ENCODE measurements around the gene PON2. TPM values are rescaled to one million over a fixed set of nuclear protein-coding genes. Genes with fewer than 3 reads are reported as not detected.
A peak's percentile ranks its signal among the peaks of the same experiment; 100 is the strongest.
"Not testable (repeated sequence)": the region's sequence is repeated elsewhere in the genome, so short reads cannot be mapped to it uniquely, and the experiment has no call there.

Gene PON2
- total RNA-seq, 2 donors from 2014 or later: 66.3 to 66.8 TPM

- DNase-seq: peak; percentile 54
- no peaks in the 10 kb centered on the region for H3K27me3 ChIP-seq (ENCODE audit: control insufficient read depth, insufficient read depth, low read length, poor library complexity, severe bottlenecking)
- no peaks in the 10 kb centered on the region for H3K36me3 ChIP-seq (ENCODE audit: control insufficient read depth, insufficient read depth, low read length)
- WGBS, 2 experiments (ENCODE audit: insufficient coverage in 1 of 2, insufficient read length in 1 of 2): 82 to 86% methylated on average over 1 to 3 of the region's 3 CpGs
- Mint-ChIP-seq H3K4me3 (no peak overlapping the region), H3K4me1 (no peaks in the 10 kb centered on the region), H3K9me3 (no peaks in the 10 kb centered on the region), H3K27ac (no peak overlapping the region), H3K36me3 (ENCODE audit: low read depth) (no peaks in the 10 kb centered on the region), H3K27me3 (ENCODE audit: insufficient read depth) (peaks cover 3% of the 10 kb centered on the region)
- no peak overlapping the region for H3K4me3 ChIP-seq (ENCODE audit: low read length)
- no peak overlapping the region for H3K9ac ChIP-seq (ENCODE audit: extremely low read depth, low read length, poor library complexity, severe bottlenecking)
- H3K4me1 ChIP-seq (ENCODE audit: control insufficient read depth, insufficient read depth, low read length): no peaks in the 10 kb centered on the region
- no peak for TF ChIP-seq CTCF (conservative IDR thresholded peaks at IDR 0.05)
- no peaks in the 10 kb centered on the region for H3K9me3 ChIP-seq (ENCODE audit: control insufficient read depth, low read length)
- H3K27ac ChIP-seq (ENCODE audit: low read depth, low read length): no peak overlapping the region
These were observed 40.5 kb downstream of the PON2 start for GRCh38 chr7:95394370-95394769.

GRCh38 chr7:95391761-95392160, 43.1 kb downstream of the PON2 start:
- Mint-ChIP-seq H3K4me3 (no peak overlapping the region), H3K27ac (no peak overlapping the region), H3K36me3 (ENCODE audit: low read depth) (no peaks in the 10 kb centered on the region), H3K27me3 (ENCODE audit: insufficient read depth) (peaks cover under 1% of the 10 kb centered on the region), H3K4me1 (no peaks in the 10 kb centered on the region), H3K9me3 (peaks cover 13% of the 10 kb centered on the region)
- Histone ChIP-seq H3K9me3 (ENCODE audit: control insufficient read depth, low read length) (no peaks in the 10 kb centered on the region), H3K27me3 (ENCODE audit: control insufficient read depth, insufficient read depth, low read length, poor library complexity, severe bottlenecking) (no peaks in the 10 kb centered on the region), H3K4me1 (ENCODE audit: control insufficient read depth, insufficient read depth, low read length) (no peaks in the 10 kb centered on the region), H3K27ac (ENCODE audit: low read depth, low read length) (no peak overlapping the region), H3K36me3 (ENCODE audit: control insufficient read depth, insufficient read depth, low read length) (no peaks in the 10 kb centered on the region), H3K9ac (ENCODE audit: extremely low read depth, low read length, poor library complexity, severe bottlenecking) (no peak overlapping the region), H3K4me3 (ENCODE audit: low read length) (no peak overlapping the region)
- no peak for TF ChIP-seq CTCF (conservative IDR thresholded peaks at IDR 0.05)
- WGBS, 2 experiments (ENCODE audit: insufficient coverage in 1 of 2, insufficient read length in 1 of 2): 92% methylated on average over 2 of the region's 2 CpGs; no CpG with 5 or more reads in 1 of the 2 experiments
- no peak for DNase-seq

- Mint-ChIP-seq H3K27me3 (ENCODE audit: insufficient read depth) (peaks cover 3% of the 10 kb centered on the region), H3K4me1 (no peaks in the 10 kb centered on the region), H3K36me3 (ENCODE audit: low read depth) (no peaks in the 10 kb centered on the region), H3K4me3 (no peak overlapping the region), H3K9me3 (peaks cover 17% of the 10 kb centered on the region), H3K27ac (no peak overlapping the region)
- no peak overlapping the region for H3K27ac ChIP-seq (ENCODE audit: low read depth, low read length)
- WGBS, 2 experiments (ENCODE audit: insufficient coverage in 1 of 2, insufficient read length in 1 of 2): 93 to 100% methylated on average over 5 to 7 of the region's 7 CpGs
- no peak overlapping the region for H3K9ac ChIP-seq (ENCODE audit: extremely low read depth, low read length, poor library complexity, severe bottlenecking)
- H3K27me3 ChIP-seq (ENCODE audit: control insufficient read depth, insufficient read depth, low read length, poor library complexity, severe bottlenecking): no peaks in the 10 kb centered on the region
- DNase-seq: no peak
- no peak overlapping the region for H3K4me3 ChIP-seq (ENCODE audit: low read length)
- H3K9me3 ChIP-seq (ENCODE audit: control insufficient read depth, low read length): no peaks in the 10 kb centered on the region
- H3K4me1 ChIP-seq (ENCODE audit: control insufficient read depth, insufficient read depth, low read length): no peaks in the 10 kb centered on the region
- no peaks in the 10 kb centered on the region for H3K36me3 ChIP-seq (ENCODE audit: control insufficient read depth, insufficient read depth, low read length)
- no peak for TF ChIP-seq CTCF (conservative IDR thresholded peaks at IDR 0.05)
These were observed 45.3 kb downstream of the PON2 start for GRCh38 chr7:95389516-95389915.

DNA sequence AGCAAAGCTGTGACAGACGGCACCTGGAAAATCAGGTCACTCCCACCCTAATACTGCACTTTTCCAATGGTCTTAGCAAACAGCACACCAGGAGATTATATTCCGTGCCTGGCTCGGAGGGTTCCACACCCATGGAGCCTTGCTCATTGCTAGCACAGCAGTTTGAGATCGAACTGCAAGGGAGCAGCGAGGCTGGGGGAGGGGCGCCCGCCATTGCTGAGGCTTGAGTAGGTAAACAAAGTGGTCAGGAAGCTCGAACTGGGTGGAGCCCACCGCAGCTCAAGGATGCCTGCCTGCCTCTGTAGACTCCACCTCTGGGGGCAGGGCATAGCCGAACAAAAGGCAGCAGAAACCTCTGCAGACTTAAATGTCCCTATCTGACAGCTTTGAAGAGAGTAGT, 55.4 kb downstream of the PON2 start:
- peaks cover 54% of the 10 kb centered on the region for H3K9me3 Mint-ChIP-seq
- WGBS, 2 experiments (ENCODE audit: insufficient coverage in 1 of 2, insufficient read length in 1 of 2): 89 to 100% methylated on average over 1 to 10 of the region's 10 CpGs

More for the DNA sequence above, 55.4 kb downstream of the PON2 start:
- H3K9ac ChIP-seq (ENCODE audit: extremely low read depth, low read length, poor library complexity, severe bottlenecking); H3K36me3 ChIP-seq (ENCODE audit: control insufficient read depth, insufficient read depth, low read length); DNase-seq; H3K27me3 ChIP-seq (ENCODE audit: control insufficient read depth, insufficient read depth, low read length, poor library complexity, severe bottlenecking); H3K4me1 Mint-ChIP-seq; H3K4me3 Mint-ChIP-seq; H3K27ac ChIP-seq (ENCODE audit: low read depth, low read length); H3K4me3 ChIP-seq (ENCODE audit: low read length); H3K36me3 Mint-ChIP-seq (ENCODE audit: low read depth); H3K27ac Mint-ChIP-seq; H3K4me1 ChIP-seq (ENCODE audit: control insufficient read depth, insufficient read depth, low read length); H3K27me3 Mint-ChIP-seq (ENCODE audit: insufficient read depth): not testable (repeated sequence)
- peaks cover 24% of the 10 kb centered on the region for H3K9me3 ChIP-seq (ENCODE audit: control insufficient read depth, low read length)
